Right lobe of liver (tissue), 4 donors: ENCODE results near the gene MFRP.

Experiments used
- POLR2A ChIP-seq: fragments of 450-650 bp; IDR thresholded peaks from one replicate; pipeline ENCODE4 v1.6.1; 2017; ENCODE audit warnings: antibody characterized with exemption, mild to moderate bottlenecking
- TF ChIP-seq, protein P1 (sequence below), 4 donors: fragments of 200-600 bp in 3 of 4; fragments of 450-650 bp in 1 of 4; IDR thresholded peaks; one replicate each; pipeline versions ENCODE4 v1.5.1 to v1.8.0; 2016 to 2022; ENCODE audit warnings: antibody characterized with exemption in 4 of 4, mild to moderate bottlenecking in 2 of 4
- donor health status: DM: no; HTN: no; CAD: no.
- donor health status: DM: no; HTN: no; CAD: no.
- donor health status: DM: no; HTN: yes; CAD: no.

DNA sequence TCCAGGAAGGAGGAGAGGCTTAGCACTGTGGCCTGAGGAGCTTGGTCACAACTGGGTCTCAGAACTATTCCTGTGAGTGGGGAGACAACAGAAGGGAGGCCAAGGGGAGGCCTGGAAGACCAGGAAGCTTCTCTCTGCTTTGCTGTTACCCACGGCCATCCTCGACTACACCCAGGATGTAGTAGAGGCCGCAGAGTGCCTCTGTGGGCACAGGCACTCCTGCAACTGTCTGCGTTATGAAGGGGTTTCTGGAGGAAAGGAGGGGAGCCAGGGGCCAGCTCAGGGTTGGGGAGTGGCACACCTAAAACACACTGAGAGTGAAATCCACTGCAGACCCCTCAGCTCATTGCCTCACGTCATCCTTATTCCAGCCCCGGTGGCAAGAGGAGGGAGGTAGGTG, 3.8 kb upstream of the MFRP start:
- TF ChIP-seq, protein P1, sequence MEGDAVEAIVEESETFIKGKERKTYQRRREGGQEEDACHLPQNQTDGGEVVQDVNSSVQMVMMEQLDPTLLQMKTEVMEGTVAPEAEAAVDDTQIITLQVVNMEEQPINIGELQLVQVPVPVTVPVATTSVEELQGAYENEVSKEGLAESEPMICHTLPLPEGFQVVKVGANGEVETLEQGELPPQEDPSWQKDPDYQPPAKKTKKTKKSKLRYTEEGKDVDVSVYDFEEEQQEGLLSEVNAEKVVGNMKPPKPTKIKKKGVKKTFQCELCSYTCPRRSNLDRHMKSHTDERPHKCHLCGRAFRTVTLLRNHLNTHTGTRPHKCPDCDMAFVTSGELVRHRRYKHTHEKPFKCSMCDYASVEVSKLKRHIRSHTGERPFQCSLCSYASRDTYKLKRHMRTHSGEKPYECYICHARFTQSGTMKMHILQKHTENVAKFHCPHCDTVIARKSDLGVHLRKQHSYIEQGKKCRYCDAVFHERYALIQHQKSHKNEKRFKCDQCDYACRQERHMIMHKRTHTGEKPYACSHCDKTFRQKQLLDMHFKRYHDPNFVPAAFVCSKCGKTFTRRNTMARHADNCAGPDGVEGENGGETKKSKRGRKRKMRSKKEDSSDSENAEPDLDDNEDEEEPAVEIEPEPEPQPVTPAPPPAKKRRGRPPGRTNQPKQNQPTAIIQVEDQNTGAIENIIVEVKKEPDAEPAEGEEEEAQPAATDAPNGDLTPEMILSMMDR (IDR thresholded peaks at IDR 0.05): no peak
- TF ChIP-seq POLR2A: no peak
